Osteocyte (in vitro differentiated cells): ENCODE data around the gene ZC3H10. TPM values are rescaled to one million over a fixed set of nuclear protein-coding genes. Genes with fewer than 3 reads are reported as not detected.

ENCODE experiments used
- DNase-seq: peaks from one replicate; pipeline ENCODE4 v3.0.0; 2021; ENCODE audit warnings: mixed read lengths; ENCODE audit not compliant: unreplicated experiment; ENCODE audit errors: extremely low spot score
- H3K27ac Mint-ChIP-seq: one replicate; pipeline ENCODE4 v1.8.0; 2021; ENCODE audit warnings: mild to moderate bottlenecking, mixed read lengths; ENCODE audit not compliant: unreplicated experiment
- H3K27me3 Mint-ChIP-seq: one replicate; pipeline ENCODE4 v1.8.0; 2021; ENCODE audit warnings: mixed read lengths; ENCODE audit not compliant: unreplicated experiment
- H3K36me3 Mint-ChIP-seq: one replicate; pipeline ENCODE4 v1.8.0; 2021; ENCODE audit warnings: mixed read lengths; ENCODE audit not compliant: unreplicated experiment
- H3K4me1 Mint-ChIP-seq: one replicate; pipeline ENCODE4 v1.8.0; 2021; ENCODE audit warnings: mixed read lengths; ENCODE audit not compliant: unreplicated experiment
- H3K4me3 Mint-ChIP-seq: one replicate; pipeline ENCODE4 v1.8.0; 2021; ENCODE audit warnings: mild to moderate bottlenecking, moderate library complexity, mixed read lengths; ENCODE audit not compliant: unreplicated experiment
- H3K9me3 Mint-ChIP-seq: one replicate; pipeline ENCODE4 v1.8.0; 2021; ENCODE audit warnings: mixed read lengths; ENCODE audit not compliant: unreplicated experiment
- CTCF ChIP-seq: fragments of 200-600 bp; sonication (generic); IDR thresholded peaks from 2 replicates; pipeline ENCODE4 v1.5.0; 2021; ENCODE audit warnings: antibody characterized with exemption, mild to moderate bottlenecking, moderate library complexity
- total RNA-seq: library from RNA; stranded (reverse); gene quantifications from 2 replicates; pipeline ENCODE4 v1.2.1, GENCODE V29; 2021

ZC3H10 gene
- total RNA-seq, 1 donor from 2014 or later = 11.8 TPM

DNA sequence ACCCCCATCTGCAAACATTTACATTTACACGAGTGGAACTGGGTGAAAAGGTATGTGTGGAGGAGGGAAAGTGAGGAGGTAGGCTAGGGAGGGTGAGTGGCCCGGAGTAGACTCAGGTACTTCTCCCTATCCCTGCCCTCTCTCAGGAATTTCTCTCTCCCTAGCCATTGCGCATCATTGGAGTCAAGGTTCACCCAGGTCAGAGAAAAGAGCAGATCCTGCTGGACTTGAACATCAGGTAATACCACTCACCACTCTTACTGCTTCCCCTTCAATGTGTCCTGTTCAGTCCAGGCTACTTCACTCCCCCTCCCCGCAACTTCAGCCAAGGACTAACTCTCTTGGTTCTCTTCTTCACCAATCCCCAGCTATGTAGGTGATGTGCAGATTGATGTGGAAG, 12.8 kb downstream of the ZC3H10 start:
- H3K36me3 Mint-ChIP-seq = peaks cover 28% of the 10 kb centered on the region
- H3K9me3 Mint-ChIP-seq = no peaks in the 10 kb centered on the region
- no peaks in the 10 kb centered on the region for H3K27me3 Mint-ChIP-seq
- TF ChIP-seq CTCF = no peak
- no peak for DNase-seq
- peak overlapping the region; percentile 90 for H3K27ac Mint-ChIP-seq
- peaks cover 36% of the 10 kb centered on the region for H3K4me1 Mint-ChIP-seq
- H3K4me3 Mint-ChIP-seq = no peak overlapping the region

DNA sequence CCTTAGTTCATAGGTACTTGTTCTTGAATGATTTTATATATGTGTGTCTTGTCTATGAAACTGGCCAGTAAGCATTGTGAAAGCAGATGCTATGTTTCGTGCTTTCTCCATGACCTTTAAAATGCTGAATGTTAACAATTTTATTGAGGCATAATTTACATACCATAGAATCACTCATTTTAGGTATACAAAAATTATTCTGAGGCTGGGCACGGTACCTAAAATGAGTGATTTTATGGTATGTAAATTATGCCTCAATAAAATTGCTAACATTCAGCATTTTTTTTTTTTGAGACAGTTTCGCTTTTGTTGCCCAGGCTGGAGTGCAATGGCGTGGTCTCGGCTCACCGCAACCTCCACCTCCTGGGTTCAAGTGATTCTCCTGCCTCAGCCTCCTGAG, 16.8 kb downstream of the ZC3H10 start:
- Mint-ChIP-seq H3K4me1 (peaks cover 11% of the 10 kb centered on the region), H3K4me3 (no peak overlapping the region), H3K36me3 (peaks cover 61% of the 10 kb centered on the region), H3K9me3 (no peaks in the 10 kb centered on the region), H3K27ac (no peak overlapping the region), H3K27me3 (no peaks in the 10 kb centered on the region)
- TF ChIP-seq CTCF = no peak
- DNase-seq = no peak

DNA sequence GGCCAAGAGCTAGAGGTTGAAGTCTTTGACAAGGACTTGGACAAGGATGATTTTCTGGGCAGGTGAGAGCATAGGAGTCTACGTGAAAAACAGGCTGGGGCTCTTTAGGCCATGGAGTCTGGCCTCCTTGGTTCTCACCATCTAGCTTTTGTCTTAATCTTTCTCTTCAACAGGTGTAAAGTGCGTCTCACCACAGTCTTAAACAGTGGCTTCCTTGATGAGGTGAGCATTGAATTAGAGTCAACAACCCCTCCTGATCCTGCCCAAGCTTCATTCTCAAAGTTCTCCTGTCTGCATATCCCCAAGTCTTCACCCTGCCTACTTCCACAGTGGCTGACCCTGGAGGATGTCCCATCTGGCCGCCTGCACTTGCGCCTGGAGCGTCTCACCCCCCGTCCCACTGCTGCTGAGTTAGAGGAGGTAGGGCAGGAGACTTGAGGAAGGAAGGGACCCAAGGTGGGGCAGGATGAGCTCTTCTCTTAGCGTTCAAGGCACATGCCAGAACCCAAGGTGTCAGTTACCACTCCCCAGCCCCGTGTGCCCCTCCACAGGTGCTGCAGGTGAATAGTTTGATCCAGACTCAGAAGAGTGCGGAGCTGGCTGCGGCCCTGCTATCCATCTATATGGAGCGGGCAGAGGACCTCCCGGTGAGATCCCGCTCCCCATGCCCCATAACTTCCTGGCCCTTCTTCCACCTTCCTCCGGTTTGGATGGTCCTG, 19.9 kb downstream of the ZC3H10 start:
- Mint-ChIP-seq H3K36me3 (peaks cover 64% of the 10 kb centered on the region), H3K4me3 (no peak overlapping the region), H3K4me1 (no peaks in the 10 kb centered on the region), H3K27ac (no peak overlapping the region), H3K27me3 (no peaks in the 10 kb centered on the region), H3K9me3 (no peaks in the 10 kb centered on the region)
- no peak for DNase-seq
- no peak for TF ChIP-seq CTCF

GRCh38 chr12:56141946-56142784, 24.1 kb downstream of the ZC3H10 start:
- Mint-ChIP-seq H3K27me3 (no peaks in the 10 kb centered on the region), H3K4me3 (no peak overlapping the region), H3K36me3 (peaks cover 65% of the 10 kb centered on the region), H3K9me3 (no peaks in the 10 kb centered on the region), H3K4me1 (peaks cover 4% of the 10 kb centered on the region), H3K27ac (no peak overlapping the region)
- DNase-seq = no peak
- no peak for TF ChIP-seq CTCF

GRCh38 chr12:56143217-56143616, 25.2 kb downstream of the ZC3H10 start:
- no peaks in the 10 kb centered on the region for H3K27me3 Mint-ChIP-seq
- no peak for TF ChIP-seq CTCF
- peaks cover 4% of the 10 kb centered on the region for H3K4me1 Mint-ChIP-seq
- no peaks in the 10 kb centered on the region for H3K9me3 Mint-ChIP-seq
- no peak overlapping the region for H3K27ac Mint-ChIP-seq
- H3K36me3 Mint-ChIP-seq = peaks cover 55% of the 10 kb centered on the region
- H3K4me3 Mint-ChIP-seq = no peak overlapping the region
- no peak for DNase-seq
